MM.1S (cell line): ENCODE results near the gene DMAC2.

Source experiments
- DNase-seq: peaks from one replicate; pipeline ENCODE4 v3.0.0-alpha.2; 2015
- H2AFZ ChIP-seq: fragments of 300-600 bp; sonication (generic); 2 replicates; pipeline ENCODE4 v1.6.0; 2016; ENCODE audit warnings: antibody characterized with exemption, low read length
- H3F3A ChIP-seq: fragments of 300-600 bp; sonication (generic); 2 replicates; pipeline ENCODE4 v1.6.1; 2016; ENCODE audit warnings: mild to moderate bottlenecking, antibody characterized with exemption, low read length, moderate library complexity, mixed read lengths; ENCODE audit not compliant: insufficient read depth
- H3K27ac ChIP-seq: fragments of 300-600 bp; sonication (generic); 2 replicates; pipeline ENCODE4 v1.5.1; 2016; ENCODE audit warnings: mild to moderate bottlenecking, low read length
- H3K27me3 ChIP-seq: fragments of 300-600 bp; sonication (generic); replicated peaks from 2 replicates; pipeline ENCODE4 v1.6.0; 2016; ENCODE audit warnings: low read length; ENCODE audit not compliant: insufficient read depth
- H3K36me3 ChIP-seq: fragments of 300-600 bp; sonication (generic); replicated peaks from 2 replicates; pipeline ENCODE4 v1.6.1; 2016; ENCODE audit warnings: mild to moderate bottlenecking, low read length, mixed read lengths; ENCODE audit not compliant: insufficient read depth
- H3K4me1 ChIP-seq: fragments of 300-600 bp; sonication (generic); 2 replicates; pipeline ENCODE4 v1.6.1; 2016; ENCODE audit warnings: low read length, mixed read lengths
- H3K4me2 ChIP-seq: fragments of 300-600 bp; sonication (generic); 2 replicates; pipeline ENCODE4 v1.6.0; 2016; ENCODE audit warnings: low read depth, low read length
- H3K4me3 ChIP-seq: fragments of 300-600 bp; sonication (generic); 2 replicates; pipeline ENCODE4 v1.5.1; 2016; ENCODE audit warnings: low read length, mixed read lengths
- H3K79me2 ChIP-seq: fragments of 300-600 bp; sonication (generic); 2 replicates; pipeline ENCODE4 v1.6.1; 2016; ENCODE audit warnings: mixed run types, low read length, mixed read lengths
- H3K9ac ChIP-seq: fragments of 300-600 bp; sonication (generic); 2 replicates; pipeline ENCODE4 v1.6.1; 2016; ENCODE audit warnings: low read length, mixed read lengths
- H3K9me2 ChIP-seq: fragments of 300-600 bp; sonication (generic); replicated peaks from 2 replicates; pipeline ENCODE4 v1.6.1; 2016; ENCODE audit warnings: mild to moderate bottlenecking, low read length, mixed read lengths; ENCODE audit not compliant: insufficient read depth
- H3K9me3 ChIP-seq: fragments of 300-600 bp; sonication (generic); replicated peaks from 2 replicates; pipeline ENCODE4 v1.6.1; 2016; ENCODE audit warnings: mild to moderate bottlenecking, low read length, mixed read lengths; ENCODE audit not compliant: insufficient read depth
- H4K20me1 ChIP-seq: fragments of 300-600 bp; sonication (generic); 2 replicates; pipeline ENCODE4 v1.6.1; 2016; ENCODE audit warnings: mild to moderate bottlenecking, low read length, moderate library complexity, mixed read lengths; ENCODE audit not compliant: insufficient read depth
- EZH2 ChIP-seq: fragments of 300-600 bp; sonication (generic); optimal IDR thresholded peaks from 2 replicates; pipeline ENCODE3; 2017; ENCODE audit warnings: low read depth, mild to moderate bottlenecking, antibody characterized with exemption, low read length, mixed read lengths
- EZH2phosphoT487 ChIP-seq: fragments of 300-600 bp; sonication (generic); IDR thresholded peaks from 2 replicates; pipeline ENCODE4 v1.6.1; 2018; ENCODE audit warnings: antibody characterized with exemption, low read length
- TF ChIP-seq, protein P1 (sequence below): fragments of 300-600 bp; sonication (generic); IDR thresholded peaks from 2 replicates; pipeline ENCODE4 v1.5.1; 2016; ENCODE audit warnings: antibody characterized with exemption, low read length, mixed read lengths

DMAC2 gene

DNA sequence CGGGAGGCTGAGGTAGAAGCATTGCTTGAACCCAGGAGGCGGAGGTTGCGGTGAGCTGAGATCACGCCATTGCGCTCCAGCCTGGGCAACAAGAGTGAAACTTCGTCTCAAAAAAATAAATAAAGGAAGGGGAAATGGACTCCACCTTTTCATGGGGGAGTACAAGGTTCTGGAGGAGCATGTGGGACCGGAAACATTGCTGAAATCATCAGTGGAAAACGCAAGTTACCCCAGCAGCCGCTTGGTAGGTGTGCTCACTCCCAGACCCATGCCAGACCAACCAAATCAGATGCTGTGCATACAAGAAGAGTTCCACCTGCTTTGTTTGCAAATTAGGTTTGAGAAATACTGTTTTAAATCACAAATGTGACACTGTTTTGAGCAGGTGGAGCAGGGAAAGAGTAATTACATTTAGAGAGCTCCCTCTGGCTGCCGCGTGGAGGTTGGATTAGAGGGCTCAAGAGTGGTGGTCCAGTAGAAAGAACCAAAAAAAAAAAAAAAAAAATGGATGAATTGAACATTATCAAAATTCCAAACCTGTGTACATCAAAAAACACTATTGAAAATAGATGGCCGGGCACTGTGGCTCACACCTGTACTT is 8.1 kb upstream of the DMAC2 start:
- no peaks in the 10 kb centered on the region for H3K9me2 ChIP-seq
- no peak overlapping the region for H3K4me2 ChIP-seq
- H3K4me3 ChIP-seq = no peak overlapping the region
- no peaks in the 10 kb centered on the region for H3K36me3 ChIP-seq
- H2AFZ ChIP-seq = no peak overlapping the region
- no peaks in the 10 kb centered on the region for H3K79me2 ChIP-seq
- H3K4me1 ChIP-seq = peaks cover 4% of the 10 kb centered on the region; the same call in 1 of the 2 replicates
- H4K20me1 ChIP-seq = no peaks in the 10 kb centered on the region
- no peak for DNase-seq
- no peaks in the 10 kb centered on the region for H3F3A ChIP-seq
- no peak overlapping the region for H3K9ac ChIP-seq
- H3K27me3 ChIP-seq = no peaks in the 10 kb centered on the region
- TF ChIP-seq EZH2phosphoT487 (no peak), EZH2 (no peak)
- TF ChIP-seq, protein P1, sequence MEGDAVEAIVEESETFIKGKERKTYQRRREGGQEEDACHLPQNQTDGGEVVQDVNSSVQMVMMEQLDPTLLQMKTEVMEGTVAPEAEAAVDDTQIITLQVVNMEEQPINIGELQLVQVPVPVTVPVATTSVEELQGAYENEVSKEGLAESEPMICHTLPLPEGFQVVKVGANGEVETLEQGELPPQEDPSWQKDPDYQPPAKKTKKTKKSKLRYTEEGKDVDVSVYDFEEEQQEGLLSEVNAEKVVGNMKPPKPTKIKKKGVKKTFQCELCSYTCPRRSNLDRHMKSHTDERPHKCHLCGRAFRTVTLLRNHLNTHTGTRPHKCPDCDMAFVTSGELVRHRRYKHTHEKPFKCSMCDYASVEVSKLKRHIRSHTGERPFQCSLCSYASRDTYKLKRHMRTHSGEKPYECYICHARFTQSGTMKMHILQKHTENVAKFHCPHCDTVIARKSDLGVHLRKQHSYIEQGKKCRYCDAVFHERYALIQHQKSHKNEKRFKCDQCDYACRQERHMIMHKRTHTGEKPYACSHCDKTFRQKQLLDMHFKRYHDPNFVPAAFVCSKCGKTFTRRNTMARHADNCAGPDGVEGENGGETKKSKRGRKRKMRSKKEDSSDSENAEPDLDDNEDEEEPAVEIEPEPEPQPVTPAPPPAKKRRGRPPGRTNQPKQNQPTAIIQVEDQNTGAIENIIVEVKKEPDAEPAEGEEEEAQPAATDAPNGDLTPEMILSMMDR = no peak
- no peak overlapping the region for H3K27ac ChIP-seq
- H3K9me3 ChIP-seq = no peaks in the 10 kb centered on the region

DNA sequence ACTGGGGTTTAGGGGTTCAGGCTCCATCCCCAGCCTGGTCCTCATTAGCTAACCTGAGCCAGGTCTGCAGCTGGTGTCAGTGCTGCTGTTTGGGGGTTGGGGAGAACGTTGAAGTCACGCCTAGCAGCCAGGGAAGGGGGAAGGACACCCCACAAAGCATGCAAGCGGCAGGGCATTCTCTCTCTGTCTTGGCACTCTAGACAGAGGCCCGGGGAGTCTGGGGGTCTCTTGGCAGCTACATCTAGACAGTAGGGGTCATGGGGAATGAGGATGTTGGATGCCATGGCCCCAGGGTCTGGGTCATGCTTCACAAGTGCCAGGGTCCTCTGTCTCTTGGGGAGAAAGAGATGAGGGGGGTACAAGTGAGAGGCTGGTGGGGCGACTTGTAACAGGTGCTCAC is 5.9 kb upstream of the DMAC2 start:
- Histone ChIP-seq H3F3A (0 out of 2 replicates have a peak, but pooled peaks cover 2% of the 10 kb centered on the region), H3K9me2 (no peaks in the 10 kb centered on the region), H2AFZ (no peak overlapping the region), H3K9me3 (no peaks in the 10 kb centered on the region), H3K27ac (no peak overlapping the region), H3K36me3 (no peaks in the 10 kb centered on the region), H3K4me3 (no peak overlapping the region), H4K20me1 (no peaks in the 10 kb centered on the region), H3K79me2 (no peaks in the 10 kb centered on the region), H3K4me1 (peaks cover 4% of the 10 kb centered on the region; the same call in 1 of the 2 replicates), H3K27me3 (no peaks in the 10 kb centered on the region), H3K9ac (no peak overlapping the region), H3K4me2 (no peak overlapping the region)
- TF ChIP-seq, protein P1 = no peak
- TF ChIP-seq EZH2 (no peak), EZH2phosphoT487 (no peak)
- no peak for DNase-seq

DNA sequence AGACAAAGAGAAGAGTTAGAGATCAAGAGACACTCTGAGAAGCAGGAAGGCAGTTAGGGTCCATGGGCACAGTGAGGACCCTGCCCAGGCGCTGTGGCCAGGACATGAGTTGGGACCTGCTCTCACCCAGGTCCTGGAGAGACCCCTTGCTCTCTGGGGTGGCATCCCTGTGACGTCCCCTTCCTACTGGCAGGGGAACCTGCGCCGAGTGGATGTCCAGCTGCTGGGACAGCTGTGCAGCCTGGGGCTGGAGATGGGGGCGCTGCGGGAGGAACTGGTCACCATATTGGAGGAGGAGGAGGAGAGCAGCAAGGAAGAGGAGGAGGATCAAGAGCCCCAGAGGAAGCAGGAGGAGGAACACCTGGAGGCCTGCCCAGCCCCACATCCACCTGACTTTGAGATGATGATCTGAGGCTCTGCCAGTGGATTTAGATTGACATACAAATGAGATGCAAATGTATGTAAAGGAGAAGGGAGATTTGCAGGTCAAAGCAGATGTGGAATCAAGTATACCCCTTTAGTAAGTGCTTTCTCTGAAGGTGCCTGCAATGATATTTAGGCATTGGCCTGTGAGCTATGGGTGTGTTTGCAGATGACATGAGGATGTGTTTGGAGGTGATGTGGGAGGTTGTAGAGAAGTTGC is 4.2 kb upstream of the DMAC2 start:
- no peak for DNase-seq
- TF ChIP-seq EZH2 (no peak), EZH2phosphoT487 (no peak)
- TF ChIP-seq, protein P1 = no peak
- H3K4me3 ChIP-seq = no peak overlapping the region
- 0 out of 2 replicates have a peak, but pooled peaks cover 5% of the 10 kb centered on the region for H3F3A ChIP-seq
- no peaks in the 10 kb centered on the region for H3K9me2 ChIP-seq
- H4K20me1 ChIP-seq = no peaks in the 10 kb centered on the region
- 0 out of 2 replicates have a peak, but pooled peaks cover 1% of the 10 kb centered on the region for H3K4me1 ChIP-seq
- H3K27ac ChIP-seq = no peak overlapping the region
- H3K79me2 ChIP-seq = peaks cover 7% of the 10 kb centered on the region
- no peak overlapping the region for H3K4me2 ChIP-seq
- H3K36me3 ChIP-seq = no peaks in the 10 kb centered on the region
- H2AFZ ChIP-seq = no peak overlapping the region
- H3K9ac ChIP-seq = no peak overlapping the region
- H3K27me3 ChIP-seq = no peaks in the 10 kb centered on the region
- H3K9me3 ChIP-seq = no peaks in the 10 kb centered on the region
